Measurements from ENCODE around the gene MEGF6.

MEGF6 gene

GRCh38 chr1:3552751-3553150 lies 58.6 kb downstream of the MEGF6 start:
- DNase-seq: no peak

- DNase-seq: no peak
Measured at GRCh38 chr1:3552176-3552575, 59.1 kb downstream of the MEGF6 start.

- DNase-seq: no peak
Measured at GRCh38 chr1:3551711-3552110, 59.6 kb downstream of the MEGF6 start.

- no peak for DNase-seq
Measured at GRCh38 chr1:3551290-3551678, 60.0 kb downstream of the MEGF6 start.

GRCh38 chr1:3550511-3551289 lies 60.6 kb downstream of the MEGF6 start:
- DNase-seq: no peak

GRCh38 chr1:3548895-3549294 lies 62.4 kb downstream of the MEGF6 start:
- DNase-seq: no peak

- DNase-seq: no peak
Measured at GRCh38 chr1:3548156-3548893, 63.0 kb downstream of the MEGF6 start.

- DNase-seq: no peak
Measured at GRCh38 chr1:3547055-3548005, 64.0 kb downstream of the MEGF6 start.

- DNase-seq: no peak
Measured at GRCh38 chr1:3546048-3546384, 65.3 kb downstream of the MEGF6 start.

GRCh38 chr1:3545363-3546047 lies 65.8 kb downstream of the MEGF6 start:
- DNase-seq: no peak

- DNase-seq: peak; percentile 58
Measured at GRCh38 chr1:3544040-3544977, 67.0 kb downstream of the MEGF6 start.

GRCh38 chr1:3543076-3544039 lies 68.0 kb downstream of the MEGF6 start:
- peak; percentile 71 for DNase-seq

- no peak for DNase-seq
Measured at GRCh38 chr1:3542676-3543075, 68.6 kb downstream of the MEGF6 start.

- no peak for DNase-seq
Measured at GRCh38 chr1:3541936-3542335, 69.4 kb downstream of the MEGF6 start.

GRCh38 chr1:3541465-3541864 lies 69.8 kb downstream of the MEGF6 start:
- no peak for DNase-seq

- no peak for DNase-seq
Measured at GRCh38 chr1:3540876-3541275, 70.4 kb downstream of the MEGF6 start.

GRCh38 chr1:3539707-3540425 lies 71.4 kb downstream of the MEGF6 start:
- DNase-seq: no peak

GRCh38 chr1:3537359-3537758 lies 73.9 kb downstream of the MEGF6 start:
- no peak for DNase-seq

GRCh38 chr1:3536420-3537195 lies 74.7 kb downstream of the MEGF6 start:
- no peak for DNase-seq

Data from retina (tissue), 1 donor.